GM12874 (cell line): ENCODE measurements around the gene AP5Z1.

Experiments
- CTCF ChIP-seq: IDR thresholded peaks from 2 replicates; pipeline ENCODE4 v1.5.1; 2011; ENCODE audit warnings: low read depth, mild to moderate bottlenecking, control low read depth, low read length, moderate library complexity; ENCODE audit not compliant: insufficient read depth

Gene AP5Z1

GRCh38 chr7:4771737-4772136 lies 3.7 kb upstream of the AP5Z1 start:
- TF ChIP-seq CTCF, result no peak

GRCh38 chr7:4772306-4772705 lies 3.1 kb upstream of the AP5Z1 start:
- TF ChIP-seq CTCF, result no peak

- no peak for TF ChIP-seq CTCF
These were observed 1.4 kb upstream of the AP5Z1 start for GRCh38 chr7:4774007-4774406.

- TF ChIP-seq CTCF, result no peak
These were observed 669 bp upstream of the AP5Z1 start for GRCh38 chr7:4774658-4775249.

GRCh38 chr7:4775848-4776623 lies 613 bp downstream of the AP5Z1 start:
- no peak for TF ChIP-seq CTCF

- no peak for TF ChIP-seq CTCF
These were observed 3.7 kb downstream of the AP5Z1 start for GRCh38 chr7:4779118-4779517.

GRCh38 chr7:4781366-4782069 lies 6.1 kb downstream of the AP5Z1 start:
- no peak for TF ChIP-seq CTCF
